OCI-LY1 (cell line): ENCODE measurements around the gene PDK1.

Source experiments
- EZH2 ChIP-seq: fragments of 200-600 bp; sonication (generic), shearing (Covaris generic); IDR thresholded peaks from 2 replicates; pipeline ENCODE4 v1.8.0; 2017; ENCODE audit warnings: borderline replicate concordance, mixed run types, mild to moderate bottlenecking, antibody characterized with exemption, low read length, moderate library complexity, mixed read lengths
- TF ChIP-seq, protein P1 (sequence below): fragments of 200-600 bp; sonication (generic), shearing (Covaris generic); IDR thresholded peaks from 2 replicates; pipeline ENCODE4 v1.5.1; 2017; ENCODE audit warnings: mild to moderate bottlenecking, antibody characterized with exemption, low read length, moderate library complexity, mixed read lengths

DNA sequence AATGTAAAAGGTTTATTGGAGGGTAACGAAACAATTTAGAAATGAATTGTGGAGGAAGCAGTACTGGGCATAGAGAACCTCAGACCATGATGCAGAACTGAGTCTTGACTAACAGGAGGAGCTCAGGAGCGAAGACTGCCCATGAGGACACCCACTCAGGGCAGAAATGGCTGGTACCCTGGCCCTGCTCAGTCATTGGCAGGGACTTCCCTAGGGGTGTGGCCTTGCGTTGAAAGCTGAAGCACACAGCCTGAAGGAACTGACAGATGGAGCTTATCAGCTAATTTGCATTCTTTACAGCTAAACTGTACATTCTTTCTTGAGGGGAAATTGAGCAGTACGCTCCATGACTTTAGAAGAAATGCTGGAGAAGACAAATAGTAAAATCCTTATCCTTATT lies 57.1 kb downstream of the PDK1 start:
- TF ChIP-seq EZH2, result no peak
- TF ChIP-seq, protein P1, sequence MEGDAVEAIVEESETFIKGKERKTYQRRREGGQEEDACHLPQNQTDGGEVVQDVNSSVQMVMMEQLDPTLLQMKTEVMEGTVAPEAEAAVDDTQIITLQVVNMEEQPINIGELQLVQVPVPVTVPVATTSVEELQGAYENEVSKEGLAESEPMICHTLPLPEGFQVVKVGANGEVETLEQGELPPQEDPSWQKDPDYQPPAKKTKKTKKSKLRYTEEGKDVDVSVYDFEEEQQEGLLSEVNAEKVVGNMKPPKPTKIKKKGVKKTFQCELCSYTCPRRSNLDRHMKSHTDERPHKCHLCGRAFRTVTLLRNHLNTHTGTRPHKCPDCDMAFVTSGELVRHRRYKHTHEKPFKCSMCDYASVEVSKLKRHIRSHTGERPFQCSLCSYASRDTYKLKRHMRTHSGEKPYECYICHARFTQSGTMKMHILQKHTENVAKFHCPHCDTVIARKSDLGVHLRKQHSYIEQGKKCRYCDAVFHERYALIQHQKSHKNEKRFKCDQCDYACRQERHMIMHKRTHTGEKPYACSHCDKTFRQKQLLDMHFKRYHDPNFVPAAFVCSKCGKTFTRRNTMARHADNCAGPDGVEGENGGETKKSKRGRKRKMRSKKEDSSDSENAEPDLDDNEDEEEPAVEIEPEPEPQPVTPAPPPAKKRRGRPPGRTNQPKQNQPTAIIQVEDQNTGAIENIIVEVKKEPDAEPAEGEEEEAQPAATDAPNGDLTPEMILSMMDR, result no peak
